Gastroesophageal sphincter (tissue), 4 donors: ENCODE results near the gene TRDMT1. TPM values are rescaled to one million over a fixed set of nuclear protein-coding genes. Genes with fewer than 3 reads are reported as not detected.

ENCODE experiments used
- ATAC-seq: fragments of 150-250 bp; one replicate; pipeline ENCODE4 v1.9.1; 2016; ENCODE audit warnings: mild to moderate bottlenecking, moderate library complexity
- H3K27ac ChIP-seq, 4 donors: fragments of 200-600 bp; sonication (generic) in 3 of 4; 1 replicate in 3 of 4; 2 replicates in 1 of 4; pipeline ENCODE4 v1.5.1; 2016 to 2019
- H3K27me3 ChIP-seq: fragments of 200-600 bp; sonication (generic); one replicate; pipeline ENCODE4 v1.5.1; 2019
- H3K36me3 ChIP-seq, 2 donors: fragments of 200-600 bp; sonication (generic); one replicate each; pipeline ENCODE4 v1.5.1; 2019; ENCODE audit warnings: control low read depth in 1 of 2
- H3K4me1 ChIP-seq, 3 donors: fragments of 200-600 bp; sonication (generic); 1 replicate in 2 of 3; 2 replicates in 1 of 3; pipeline ENCODE4 v1.5.1; 2016 to 2019; ENCODE audit warnings: control low read depth in 2 of 3
- H3K4me3 ChIP-seq, 2 donors: fragments of 200-600 bp; sonication (generic); one replicate each; pipeline ENCODE4 v1.5.1; 2019; ENCODE audit warnings: mild to moderate bottlenecking in 1 of 2, moderate library complexity in 1 of 2
- H3K9me3 ChIP-seq, 3 donors: fragments of 200-600 bp; sonication (generic); one replicate each; pipeline ENCODE4 v1.5.1; 2017 to 2019; ENCODE audit warnings: control low read depth in 2 of 3
- EP300 ChIP-seq: sonication (generic); formaldehyde crosslinking; IDR thresholded peaks from one replicate; pipeline ENCODE4 v1.6.1; 2017; ENCODE audit warnings: antibody characterized with exemption, mild to moderate bottlenecking
- POLR2A ChIP-seq, 2 donors: fragments of 450-650 bp; IDR thresholded peaks; one replicate each; pipeline ENCODE4 v1.6.1; 2017; ENCODE audit warnings: antibody characterized with exemption in 2 of 2, mild to moderate bottlenecking in 2 of 2, moderate library complexity in 1 of 2
- POLR2AphosphoS5 ChIP-seq: sonication (generic); formaldehyde crosslinking; IDR thresholded peaks from one replicate; pipeline ENCODE4 v1.6.1; 2017; ENCODE audit warnings: antibody characterized with exemption
- WGBS, 2 donors: methylation state at CpG; one replicate each; pipeline ENCODE4 v1.1.5; 2018; ENCODE audit warnings: low coverage in 1 of 2; 5-methylcytosine and 5-hydroxymethylcytosine counted together
- total RNA-seq, 4 donors: library from RNA; depleted of rRNA; stranded (reverse); fragments of >200 nt; gene quantifications; one replicate each; pipeline ENCODE4 v1.1.0, GENCODE V29; 2016
- TF ChIP-seq, protein P1 (sequence below), 4 experiments: fragments of 200-600 bp in 2 of 4; fragments of 450-650 bp in 2 of 4; sonication (generic) in 1 of 4; IDR thresholded peaks; one replicate each; pipeline ENCODE4 v1.5.1; 2017 to 2019; ENCODE audit warnings: antibody characterized with exemption in 4 of 4, mild to moderate bottlenecking in 2 of 4, moderate library complexity in 2 of 4

TRDMT1 gene
- total RNA-seq, 4 donors from 2014 or later, result 4.5 to 6.4 (median 5.3) TPM

DNA sequence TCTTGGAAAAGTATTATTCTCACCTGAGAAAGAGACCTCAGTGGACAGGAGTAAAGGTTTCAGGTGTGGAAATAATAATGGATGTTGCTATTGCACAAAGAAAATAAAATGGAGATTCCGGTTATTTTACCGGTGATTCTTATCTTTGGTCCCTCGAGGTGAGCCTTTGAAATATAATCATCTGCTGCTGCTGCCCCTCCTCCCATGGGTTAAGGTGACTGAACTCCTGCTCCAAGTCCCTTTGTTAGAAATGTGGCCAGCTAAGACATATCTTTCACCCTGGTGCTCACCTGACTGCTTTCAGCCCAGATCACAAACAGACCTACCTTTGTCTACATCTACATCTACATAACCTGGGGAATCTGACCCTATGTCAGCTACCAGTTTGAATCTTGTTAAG, 77.5 kb downstream of the TRDMT1 start:
- Histone ChIP-seq H3K4me3 (no peak overlapping the region), H3K27me3 (no peaks in the 10 kb centered on the region), H3K27ac (no peak overlapping the region), H3K9me3 (no peaks in the 10 kb centered on the region), H3K4me1 (no peaks in the 10 kb centered on the region), H3K36me3 (no peaks in the 10 kb centered on the region)
- TF ChIP-seq POLR2AphosphoS5, result no peak
- TF ChIP-seq, protein P1, sequence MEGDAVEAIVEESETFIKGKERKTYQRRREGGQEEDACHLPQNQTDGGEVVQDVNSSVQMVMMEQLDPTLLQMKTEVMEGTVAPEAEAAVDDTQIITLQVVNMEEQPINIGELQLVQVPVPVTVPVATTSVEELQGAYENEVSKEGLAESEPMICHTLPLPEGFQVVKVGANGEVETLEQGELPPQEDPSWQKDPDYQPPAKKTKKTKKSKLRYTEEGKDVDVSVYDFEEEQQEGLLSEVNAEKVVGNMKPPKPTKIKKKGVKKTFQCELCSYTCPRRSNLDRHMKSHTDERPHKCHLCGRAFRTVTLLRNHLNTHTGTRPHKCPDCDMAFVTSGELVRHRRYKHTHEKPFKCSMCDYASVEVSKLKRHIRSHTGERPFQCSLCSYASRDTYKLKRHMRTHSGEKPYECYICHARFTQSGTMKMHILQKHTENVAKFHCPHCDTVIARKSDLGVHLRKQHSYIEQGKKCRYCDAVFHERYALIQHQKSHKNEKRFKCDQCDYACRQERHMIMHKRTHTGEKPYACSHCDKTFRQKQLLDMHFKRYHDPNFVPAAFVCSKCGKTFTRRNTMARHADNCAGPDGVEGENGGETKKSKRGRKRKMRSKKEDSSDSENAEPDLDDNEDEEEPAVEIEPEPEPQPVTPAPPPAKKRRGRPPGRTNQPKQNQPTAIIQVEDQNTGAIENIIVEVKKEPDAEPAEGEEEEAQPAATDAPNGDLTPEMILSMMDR (IDR thresholded peaks at IDR 0.05), result no peak
- TF ChIP-seq POLR2A (IDR thresholded peaks at IDR 0.05), result no peak
- TF ChIP-seq EP300, result no peak
- 83 to 86% methylated on average over 1 to 3 of the region's 3 CpGs for WGBS, 2 donors
- ATAC-seq, result no peak

DNA sequence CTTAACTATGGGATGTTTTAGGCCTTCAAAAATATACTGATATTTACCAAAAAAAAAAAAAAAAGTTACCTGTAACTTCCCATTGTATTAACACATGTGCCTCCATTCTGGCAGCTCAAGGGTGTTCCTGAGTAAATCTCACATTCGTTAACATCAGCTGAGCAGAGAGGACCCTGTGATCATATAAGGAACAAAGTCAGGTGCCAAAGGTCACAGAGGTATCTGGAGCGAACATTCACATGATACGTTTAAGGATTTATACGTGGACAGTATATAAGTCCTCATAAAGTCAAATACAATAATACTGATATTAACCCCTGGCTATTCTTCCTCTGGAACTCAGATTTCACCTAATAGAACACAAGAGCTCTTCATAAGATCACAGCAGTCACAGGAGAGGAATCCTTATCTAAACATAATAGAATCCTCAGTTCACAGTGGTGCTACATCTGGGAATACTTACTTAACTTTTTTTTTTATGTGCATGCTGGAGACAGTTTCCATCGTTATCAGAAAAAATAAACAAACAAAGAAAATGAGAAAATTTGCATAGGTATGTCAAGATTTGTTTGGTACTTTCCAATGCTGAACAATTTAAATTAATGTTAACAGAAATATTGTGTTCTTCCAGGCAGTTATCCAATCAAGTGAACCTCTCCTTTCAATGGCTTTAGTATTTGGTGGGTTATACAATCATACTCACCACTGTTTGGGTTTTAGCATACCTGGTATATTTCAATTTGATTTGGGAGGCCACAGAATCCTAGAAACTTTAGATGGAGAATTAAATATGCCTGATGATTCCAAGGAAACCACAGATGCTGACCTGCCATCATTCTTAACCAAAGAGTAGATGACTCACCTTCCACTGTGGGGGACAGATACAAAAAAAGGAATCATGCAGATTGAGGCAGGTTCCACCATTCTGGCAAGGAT, 78.5 kb downstream of the TRDMT1 start:
- Histone ChIP-seq H3K9me3 (no peaks in the 10 kb centered on the region), H3K27me3 (no peaks in the 10 kb centered on the region), H3K4me1 (no peaks in the 10 kb centered on the region), H3K4me3 (no peak overlapping the region), H3K27ac (no peak overlapping the region), H3K36me3 (no peaks in the 10 kb centered on the region)
- no peak for TF ChIP-seq POLR2AphosphoS5
- TF ChIP-seq, protein P1 (IDR thresholded peaks at IDR 0.05), result no peak
- TF ChIP-seq EP300, result no peak
- no peak for TF ChIP-seq POLR2A (IDR thresholded peaks at IDR 0.05)
- ATAC-seq, result no peak
- WGBS, 2 donors, result 60 to 68% methylated on average over 5 of the region's 5 CpGs

DNA sequence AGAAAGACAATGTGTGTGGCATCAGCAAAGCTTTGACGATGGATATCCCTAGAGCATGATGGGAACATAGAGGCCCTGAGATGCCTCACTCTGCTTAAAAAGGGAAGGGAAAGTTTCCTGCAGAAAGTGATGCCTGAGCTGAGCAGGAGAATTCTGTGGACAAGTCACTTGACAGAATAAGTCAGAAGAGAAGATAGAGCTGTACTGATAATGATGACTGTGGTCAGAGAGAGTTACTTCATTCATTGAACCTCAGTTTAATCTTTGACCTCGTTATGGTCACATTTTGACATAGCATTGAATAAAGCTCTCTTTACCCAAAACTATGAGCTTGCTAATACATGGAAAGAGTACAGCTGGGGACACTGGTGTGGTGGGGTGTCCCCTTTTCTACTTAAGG, 79.4 kb downstream of the TRDMT1 start:
- no peaks in the 10 kb centered on the region for H3K9me3 ChIP-seq
- no peaks in the 10 kb centered on the region for H3K27me3 ChIP-seq
- no peak overlapping the region for H3K27ac ChIP-seq
- 68 to 86% methylated on average over 2 of the region's 2 CpGs for WGBS, 2 donors
- H3K36me3 ChIP-seq, result no peaks in the 10 kb centered on the region
- ATAC-seq, result no peak
- H3K4me3 ChIP-seq, result no peak overlapping the region
- no peaks in the 10 kb centered on the region for H3K4me1 ChIP-seq
- TF ChIP-seq EP300 (no peak), POLR2AphosphoS5 (no peak), POLR2A (IDR thresholded peaks at IDR 0.05) (no peak)
- TF ChIP-seq, protein P1 (IDR thresholded peaks at IDR 0.05), result no peak

DNA sequence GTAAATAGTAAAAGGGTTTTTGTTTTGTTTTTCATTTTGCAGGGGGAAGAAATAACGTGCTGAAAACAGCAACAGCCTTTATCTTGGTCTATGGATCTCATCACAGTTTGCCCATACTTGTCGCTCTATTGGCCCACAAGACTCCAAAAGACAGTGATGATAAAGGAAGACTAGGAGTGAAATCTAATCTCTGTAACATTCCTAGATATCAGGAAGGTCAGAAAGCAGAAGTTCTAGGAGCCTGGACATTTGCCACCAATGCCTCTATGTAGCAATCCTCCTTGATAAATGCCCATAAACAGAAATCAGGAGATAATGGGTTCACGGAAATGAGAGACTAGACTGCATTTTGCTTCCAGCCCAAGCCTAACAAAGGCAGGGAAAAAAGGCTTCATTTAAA, 80.8 kb downstream of the TRDMT1 start:
- Histone ChIP-seq H3K27ac (no peak overlapping the region), H3K36me3 (no peaks in the 10 kb centered on the region), H3K4me3 (no peak overlapping the region), H3K27me3 (no peaks in the 10 kb centered on the region), H3K9me3 (no peaks in the 10 kb centered on the region), H3K4me1 (no peaks in the 10 kb centered on the region)
- no peak for ATAC-seq
- no peak for TF ChIP-seq POLR2A (IDR thresholded peaks at IDR 0.05)
- no peak for TF ChIP-seq POLR2AphosphoS5
- 68 to 76% methylated on average over 3 of the region's 3 CpGs for WGBS, 2 donors

DNA sequence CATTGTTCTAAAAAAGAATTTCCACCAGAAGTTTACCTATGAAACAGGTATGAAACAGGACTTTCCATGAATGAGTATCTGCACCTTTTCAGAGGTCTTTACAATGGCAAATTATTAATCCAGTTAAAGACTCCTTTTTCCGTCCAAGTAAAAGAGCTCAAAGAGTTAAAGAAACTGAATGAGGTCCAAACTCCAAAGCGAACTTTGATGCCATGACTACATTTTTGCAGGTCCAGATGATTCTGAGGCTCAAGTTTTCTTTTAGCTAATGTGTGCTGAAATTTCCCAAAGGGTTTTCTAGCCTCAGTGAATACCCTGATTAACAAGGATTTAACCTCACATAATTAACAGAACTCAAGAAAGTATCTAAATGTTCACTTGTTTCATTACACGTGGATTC, 81.6 kb downstream of the TRDMT1 start:
- TF ChIP-seq EP300 (no peak), POLR2A (IDR thresholded peaks at IDR 0.05) (no peak)
- TF ChIP-seq, protein P1 (IDR thresholded peaks at IDR 0.05), result no peak
- 90 to 93% methylated on average over 2 to 3 of the region's 3 CpGs for WGBS, 2 donors
- no peak overlapping the region for H3K27ac ChIP-seq
- no peak for ATAC-seq
- H3K9me3 ChIP-seq, result no peaks in the 10 kb centered on the region
- H3K36me3 ChIP-seq, result no peaks in the 10 kb centered on the region
- no peaks in the 10 kb centered on the region for H3K27me3 ChIP-seq
- H3K4me1 ChIP-seq, result no peaks in the 10 kb centered on the region
- no peak overlapping the region for H3K4me3 ChIP-seq
